Transverse colon (tissue), 4 donors: ENCODE results near the gene RPS2. TPM values are rescaled to one million over a fixed set of nuclear protein-coding genes. Genes with fewer than 3 reads are reported as not detected.

Experiments used
- DNase-seq: peaks from one replicate; pipeline ENCODE4 v3.0.0-alpha.2; 2019
- H3K27ac ChIP-seq, 4 donors: fragments of 200-600 bp; sonication (generic); 2 replicates each; pipeline ENCODE4 v1.5.1; 2016 to 2018; ENCODE audit warnings: inconsistent platforms in 4 of 4
- H3K27me3 ChIP-seq: fragments of 200-600 bp; sonication (generic); 2 replicates; pipeline ENCODE4 v1.5.1; 2017; ENCODE audit warnings: inconsistent platforms
- H3K36me3 ChIP-seq, 4 donors: fragments of 200-600 bp; sonication (generic); 2 replicates each; pipeline ENCODE4 v1.5.1; 2017 to 2019; ENCODE audit warnings: inconsistent platforms in 4 of 4
- H3K4me1 ChIP-seq, 4 donors: fragments of 200-600 bp; sonication (generic); 2 replicates each; pipeline ENCODE4 v1.5.1; 2017 to 2020; ENCODE audit warnings: inconsistent platforms in 4 of 4
- H3K4me3 ChIP-seq, 4 donors: fragments of 200-600 bp; sonication (generic); 1 replicate in 1 of 4; 2 replicates in 3 of 4; pipeline versions ENCODE4 v1.5.1 to v1.6.1; 2017 to 2019; ENCODE audit warnings: inconsistent platforms in 4 of 4
- H3K9me3 ChIP-seq, 2 donors: fragments of 200-600 bp; sonication (generic); 2 replicates each; pipeline ENCODE4 v1.5.1; 2017 to 2019; ENCODE audit warnings: inconsistent platforms in 2 of 2
- CTCF ChIP-seq, 5 experiments: fragments of 200-600 bp in 3 of 5; fragments of 450-650 bp in 2 of 5; sonication (generic) in 3 of 5; IDR thresholded peaks; 1 replicate in 2 of 5; 2 replicates in 3 of 5; pipeline ENCODE4 v1.5.1; 2016 to 2017; ENCODE audit warnings: antibody characterized with exemption in 5 of 5, inconsistent platforms in 3 of 5, mild to moderate bottlenecking in 2 of 5, moderate library complexity in 1 of 5
- EP300 ChIP-seq: sonication (generic); formaldehyde crosslinking; IDR thresholded peaks from one replicate; pipeline ENCODE4 v1.6.1; 2017; ENCODE audit warnings: antibody characterized with exemption, low read depth
- POLR2A ChIP-seq: fragments of 450-650 bp; IDR thresholded peaks from one replicate; pipeline ENCODE4 v1.6.1; 2016; ENCODE audit warnings: antibody characterized with exemption, mild to moderate bottlenecking, moderate library complexity
- POLR2AphosphoS5 ChIP-seq, 3 donors: sonication (generic); formaldehyde crosslinking; IDR thresholded peaks; one replicate each; pipeline ENCODE4 v1.6.1; 2016; ENCODE audit warnings: antibody characterized with exemption in 3 of 3
- WGBS, 2 donors: methylation state at CpG; one replicate each; pipeline ENCODE4 v1.1.5; 2018; ENCODE audit warnings: low coverage in 1 of 2; 5-methylcytosine and 5-hydroxymethylcytosine counted together
- in situ Hi-C, 4 donors: fragments of 200-750 bp; cut with MboI; loops; one replicate each; pipeline versions ENCODE4 v1.15.0 to v1.15.1; 2017; ENCODE audit warnings: low sequenced_read_pairs in 3 of 4, low pct_ligation_motif_present in 1 of 4, low pct_unique_long_range_greater_than_20kb in 1 of 4
- intact Hi-C: fragments of 100-400 bp; cut with DNase I; formaldehyde crosslinking; loops from one replicate; pipeline ENCODE4 v1.15.1; 2023; ENCODE audit warnings: low total_unique reads
- total RNA-seq, 4 donors: library from RNA; depleted of rRNA; stranded (reverse); fragments of >200 nt; gene quantifications; one replicate each; pipeline ENCODE4 v1.1.0, GENCODE V29; 2016

The RPS2 gene
- total RNA-seq, 4 donors from 2014 or later, result 896 to 2,085 (median 1,613) TPM

DNA sequence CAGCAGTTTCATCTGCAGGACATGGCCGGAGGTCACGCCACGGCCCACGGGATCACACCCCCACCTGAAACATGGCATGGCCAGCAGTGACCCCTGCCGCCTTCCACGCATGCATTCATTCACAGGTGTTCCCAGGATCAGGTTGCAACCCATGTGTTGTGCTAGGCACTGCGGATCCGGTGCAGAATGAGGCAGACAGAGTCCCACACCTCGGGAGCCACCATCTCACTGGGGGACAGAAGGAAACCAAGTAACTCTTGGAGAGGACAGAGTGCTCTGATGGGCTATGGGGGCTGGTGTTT, 17.3 kb downstream of the RPS2 start:
- no peak for DNase-seq
- H3K4me1 ChIP-seq, result peaks cover 4 to 12% (median 7%) of the 10 kb centered on the region in 4 donors
- 89% methylated on average over 9 of the region's 9 CpGs; no CpG with 5 or more reads in 1 of the 2 donors for WGBS, 2 donors
- H3K36me3 ChIP-seq, result no peaks in the 10 kb centered on the region
- H3K9me3 ChIP-seq, result no peaks in the 10 kb centered on the region
- no peak overlapping the region for H3K4me3 ChIP-seq
- H3K27me3 ChIP-seq, result no peaks in the 10 kb centered on the region
- in situ Hi-C loops, result no loop called here
- intact Hi-C loops, result no loop called here
- TF ChIP-seq CTCF (IDR thresholded peaks at IDR 0.05) (no peak), EP300 (no peak), POLR2AphosphoS5 (IDR thresholded peaks at IDR 0.05) (no peak), POLR2A (no peak)
- no peak overlapping the region for H3K27ac ChIP-seq

GRCh38 chr16:1946495-1947368, 17.9 kb downstream of the RPS2 start:
- no peak for TF ChIP-seq POLR2A
- no peak for TF ChIP-seq POLR2AphosphoS5 (IDR thresholded peaks at IDR 0.05)
- TF ChIP-seq CTCF (IDR thresholded peaks at IDR 0.05), result no peak
- TF ChIP-seq EP300, result no peak
- no peak for DNase-seq
- Histone ChIP-seq H3K36me3 (no peaks in the 10 kb centered on the region), H3K27me3 (no peaks in the 10 kb centered on the region), H3K9me3 (no peaks in the 10 kb centered on the region), H3K27ac (no peak overlapping the region), H3K4me1 (peaks cover 10 to 18% (median 13%) of the 10 kb centered on the region in 4 donors), H3K4me3 (no peak overlapping the region)
- intact Hi-C loops (no loop called here), in situ Hi-C loops (no loop called here)
- 87% methylated on average over 37 of the region's 38 CpGs; no CpG with 5 or more reads in 1 of the 2 donors for WGBS, 2 donors

DNA sequence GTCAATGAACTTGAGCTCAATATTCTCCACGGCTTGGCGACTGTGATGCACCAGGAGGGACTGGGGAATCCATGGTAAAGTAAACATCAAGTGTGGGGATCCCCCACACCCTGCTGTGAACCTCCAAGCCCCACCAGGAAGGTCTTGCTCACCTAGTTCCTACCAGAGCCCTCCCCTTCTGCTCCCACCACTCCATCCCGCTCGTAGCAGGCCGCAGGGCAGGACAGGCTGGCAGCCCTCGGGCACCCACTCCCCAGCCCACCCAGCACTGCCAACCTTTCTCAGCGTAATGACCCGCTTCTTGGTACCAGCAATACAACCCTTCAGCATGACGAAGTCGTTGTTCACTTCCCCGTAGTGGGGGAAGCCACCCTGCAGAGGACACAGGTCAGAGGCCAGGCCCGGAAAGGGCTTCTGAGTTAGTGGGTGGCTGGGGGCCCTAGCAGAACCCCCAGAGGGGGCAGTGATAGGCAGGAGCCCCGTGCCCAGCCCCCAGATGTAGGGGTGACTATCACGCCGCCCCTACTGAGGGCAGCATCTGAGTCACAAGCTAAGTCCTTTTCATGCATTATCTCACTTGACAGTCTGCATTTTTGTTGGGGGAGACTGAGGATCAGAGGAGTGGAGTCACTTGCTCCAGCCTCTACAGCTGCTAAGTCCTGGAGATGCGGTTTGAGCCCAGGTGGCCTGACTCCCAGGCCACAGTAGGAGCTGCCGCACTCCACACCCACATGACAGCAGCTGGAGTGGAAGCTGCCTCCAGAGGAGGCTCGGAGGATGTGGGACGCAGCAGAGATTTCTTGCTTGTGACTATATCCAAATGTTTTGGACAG, 18.9 kb downstream of the RPS2 start:
- 80 to 82% methylated on average over 11 to 19 of the region's 19 CpGs for WGBS, 2 donors
- H3K9me3 ChIP-seq, result no peaks in the 10 kb centered on the region
- no peak for DNase-seq
- no peak overlapping the region for H3K4me3 ChIP-seq
- no peaks in the 10 kb centered on the region for H3K27me3 ChIP-seq
- peaks cover 15 to 27% (median 23%) of the 10 kb centered on the region in 4 donors for H3K4me1 ChIP-seq
- H3K36me3 ChIP-seq, result no peaks in the 10 kb centered on the region
- intact Hi-C loops (no loop called here), in situ Hi-C loops (no loop called here)
- no peak overlapping the region for H3K27ac ChIP-seq
- TF ChIP-seq EP300, result no peak
- TF ChIP-seq POLR2AphosphoS5 (IDR thresholded peaks at IDR 0.05), result no peak
- no peak for TF ChIP-seq POLR2A
- no peak for TF ChIP-seq CTCF (IDR thresholded peaks at IDR 0.05)

DNA sequence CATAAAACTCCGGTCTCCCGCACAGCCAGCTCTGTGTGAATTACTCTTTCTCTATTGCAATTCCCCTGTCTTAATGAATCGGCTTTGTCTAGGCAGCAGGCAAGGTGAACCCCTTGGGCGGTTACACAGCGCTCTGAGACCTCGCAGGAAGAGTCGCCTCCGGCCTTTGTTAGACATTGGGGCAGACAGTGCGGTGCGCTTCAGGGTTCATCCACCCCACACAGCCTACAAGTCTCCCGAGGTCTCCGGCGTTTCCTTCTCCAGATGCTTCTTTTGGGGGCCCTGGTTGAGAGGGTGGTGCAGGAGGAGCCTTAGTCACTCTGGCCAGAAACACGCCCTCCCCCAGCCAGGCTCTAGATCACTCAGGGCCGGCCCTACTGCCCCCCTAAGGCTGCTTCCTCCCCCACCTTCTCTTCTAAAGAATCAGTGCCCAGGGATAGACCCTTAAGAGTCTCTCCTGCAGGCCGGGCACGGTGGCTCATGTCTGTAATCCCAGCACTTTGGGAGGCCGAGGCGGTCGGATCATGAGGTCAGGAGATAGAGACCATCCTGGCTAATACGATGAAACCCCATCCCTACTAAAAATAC, 19.9 kb downstream of the RPS2 start:
- H3K27me3 ChIP-seq, result no peaks in the 10 kb centered on the region
- TF ChIP-seq EP300 (no peak), POLR2AphosphoS5 (IDR thresholded peaks at IDR 0.05) (no peak), CTCF (IDR thresholded peaks at IDR 0.05) (no peak), POLR2A (no peak)
- in situ Hi-C loops (no loop called here), intact Hi-C loops (no loop called here)
- H3K4me3 ChIP-seq, result no peak overlapping the region
- peaks cover 15 to 36% (median 32%) of the 10 kb centered on the region in 4 donors for H3K4me1 ChIP-seq
- H3K36me3 ChIP-seq, result no peaks in the 10 kb centered on the region
- no peak overlapping the region for H3K27ac ChIP-seq
- DNase-seq, result no peak
- 91 to 100% methylated on average over 3 to 21 of the region's 21 CpGs for WGBS, 2 donors
- no peaks in the 10 kb centered on the region for H3K9me3 ChIP-seq
